PC-3 (cell line): ENCODE data around the gene CDC6.

Experiments
- EZH2 ChIP-seq: fragments of 300-600 bp; sonication (generic); IDR thresholded peaks from one replicate; pipeline ENCODE4 v1.6.1; 2017; ENCODE audit warnings: antibody characterized with exemption, mild to moderate bottlenecking, low read length; ENCODE audit not compliant: unreplicated experiment
- EZH2phosphoT487 ChIP-seq: fragments of 300-600 bp; sonication (generic); IDR thresholded peaks from 2 replicates; pipeline ENCODE4 v1.6.1; 2018; ENCODE audit warnings: mild to moderate bottlenecking, antibody characterized with exemption, low read length, borderline replicate concordance
- TF ChIP-seq, protein P1 (sequence below): fragments of 300-600 bp; sonication (generic); conservative IDR thresholded peaks from 2 replicates; pipeline ENCODE4 v1.5.1; 2017; ENCODE audit warnings: antibody characterized with exemption, low read depth, mild to moderate bottlenecking, low read length

- TF ChIP-seq, protein P1, sequence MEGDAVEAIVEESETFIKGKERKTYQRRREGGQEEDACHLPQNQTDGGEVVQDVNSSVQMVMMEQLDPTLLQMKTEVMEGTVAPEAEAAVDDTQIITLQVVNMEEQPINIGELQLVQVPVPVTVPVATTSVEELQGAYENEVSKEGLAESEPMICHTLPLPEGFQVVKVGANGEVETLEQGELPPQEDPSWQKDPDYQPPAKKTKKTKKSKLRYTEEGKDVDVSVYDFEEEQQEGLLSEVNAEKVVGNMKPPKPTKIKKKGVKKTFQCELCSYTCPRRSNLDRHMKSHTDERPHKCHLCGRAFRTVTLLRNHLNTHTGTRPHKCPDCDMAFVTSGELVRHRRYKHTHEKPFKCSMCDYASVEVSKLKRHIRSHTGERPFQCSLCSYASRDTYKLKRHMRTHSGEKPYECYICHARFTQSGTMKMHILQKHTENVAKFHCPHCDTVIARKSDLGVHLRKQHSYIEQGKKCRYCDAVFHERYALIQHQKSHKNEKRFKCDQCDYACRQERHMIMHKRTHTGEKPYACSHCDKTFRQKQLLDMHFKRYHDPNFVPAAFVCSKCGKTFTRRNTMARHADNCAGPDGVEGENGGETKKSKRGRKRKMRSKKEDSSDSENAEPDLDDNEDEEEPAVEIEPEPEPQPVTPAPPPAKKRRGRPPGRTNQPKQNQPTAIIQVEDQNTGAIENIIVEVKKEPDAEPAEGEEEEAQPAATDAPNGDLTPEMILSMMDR, result no peak
- TF ChIP-seq EZH2 (no peak), EZH2phosphoT487 (no peak)
These were observed 8.1 kb downstream of the CDC6 start for GRCh38 chr17:40295488-40296436.
